Kidney (tissue), 11 donors: ENCODE results near the gene CEP170. TPM values are rescaled to one million over a fixed set of nuclear protein-coding genes. Genes with fewer than 3 reads are reported as not detected.
A peak's percentile ranks its signal among the peaks of the same experiment; 100 is the strongest.
"Not testable (repeated sequence)": the region's sequence is repeated elsewhere in the genome, so short reads cannot be mapped to it uniquely, and the experiment has no call there.

Source experiments
- DNase-seq, 5 donors: peaks; one replicate each; pipeline ENCODE4 v3.0.0-alpha.2; 2013 to 2020
- FAIRE-seq: peaks from 2 replicates; lab custom pipeline; 2012; peaks lifted over from hg19 to GRCh38; lab: Jason Lieb, UNC
- H3K27ac ChIP-seq, 2 donors: one replicate each; pipeline ENCODE4 v1.7.0; 2013; ENCODE audit warnings: low read depth in 2 of 2, low read length in 2 of 2, inconsistent platforms in 1 of 2
- H3K27me3 ChIP-seq: one replicate; pipeline ENCODE4 v1.7.1; 2013; ENCODE audit warnings: low read length, inconsistent platforms; ENCODE audit not compliant: control insufficient read depth, insufficient read depth
- H3K36me3 ChIP-seq, 3 donors: one replicate each; pipeline versions ENCODE4 v1.7.0 to v1.7.1; 2013; ENCODE audit warnings: low read length in 3 of 3, control low read depth in 1 of 3, inconsistent platforms in 1 of 3; ENCODE audit not compliant: insufficient read depth in 3 of 3, control insufficient read depth in 2 of 3
- H3K4me1 ChIP-seq, 3 donors: one replicate each; pipeline versions ENCODE4 v1.7.0 to v1.7.1; 2013; ENCODE audit warnings: low read length in 3 of 3, inconsistent platforms in 1 of 3, low read depth in 1 of 3; ENCODE audit not compliant: control insufficient read depth in 2 of 3, insufficient read depth in 2 of 3
- H3K4me3 ChIP-seq, 3 donors: one replicate each; pipeline versions ENCODE4 v1.7.0 to v1.8.1; 2013; ENCODE audit warnings: low read length in 3 of 3, control low read depth in 1 of 3, inconsistent platforms in 1 of 3
- H3K9ac ChIP-seq, 3 donors: one replicate each; pipeline versions ENCODE4 v1.7.0 to v1.7.1; 2013; ENCODE audit warnings: low read length in 3 of 3, control low read depth in 1 of 3, inconsistent platforms in 1 of 3
- H3K9me3 ChIP-seq, 3 donors: one replicate each; pipeline versions ENCODE4 v1.7.0 to v1.7.1; 2013; ENCODE audit warnings: low read length in 3 of 3, control low read depth in 1 of 3, inconsistent platforms in 1 of 3; ENCODE audit not compliant: control insufficient read depth in 2 of 3, insufficient read depth in 1 of 3
- intact Hi-C: fragments of 100-400 bp; cut with DNase I; formaldehyde crosslinking; loops from one replicate; pipeline ENCODE4 v1.11.1; 2022
- polyA plus RNA-seq: library from polyadenylated mRNA; stranded (reverse); fragments of 350-450 nt; fragmentation: Illumina TruSeq; extraction: RNeasy Lipid Tissue Mini Kit (QIAGEN cat#74804); gene quantifications from one replicate; pipeline ENCODE4 v1.2.3, GENCODE V29; 2014; ENCODE audit warnings: low read depth, low replicate concordance; ENCODE audit not compliant: insufficient read depth
- total RNA-seq: library from RNA; stranded (reverse); fragmentation: NEBNext Ultra II Directional; extraction: Animal tissue kit (Norgen Biotek cat#: 25700); gene quantifications from one replicate; pipeline ENCODE4 v1.2.1, GENCODE V29; 2021
- donor health status: control.
- donor health status: control.
- donor health status: DM: yes; HTN: yes; CAD: no.
- donor health status: Normal renal cell carcinoma (clear cell type).

The CEP170 gene
- total and polyA plus RNA-seq, 2 donors from 2014 or later, result 6.8 to 43.2 TPM

GRCh38 chr1:243173758-243174369 lies 81.2 kb downstream of the CEP170 start:
- H3K4me3 ChIP-seq, FAIRE-seq, H3K27ac ChIP-seq, H3K9ac ChIP-seq, intact Hi-C loops, H3K4me1 ChIP-seq, H3K9me3 ChIP-seq, H3K36me3 ChIP-seq, DNase-seq, H3K27me3 ChIP-seq: not testable (repeated sequence)

DNA sequence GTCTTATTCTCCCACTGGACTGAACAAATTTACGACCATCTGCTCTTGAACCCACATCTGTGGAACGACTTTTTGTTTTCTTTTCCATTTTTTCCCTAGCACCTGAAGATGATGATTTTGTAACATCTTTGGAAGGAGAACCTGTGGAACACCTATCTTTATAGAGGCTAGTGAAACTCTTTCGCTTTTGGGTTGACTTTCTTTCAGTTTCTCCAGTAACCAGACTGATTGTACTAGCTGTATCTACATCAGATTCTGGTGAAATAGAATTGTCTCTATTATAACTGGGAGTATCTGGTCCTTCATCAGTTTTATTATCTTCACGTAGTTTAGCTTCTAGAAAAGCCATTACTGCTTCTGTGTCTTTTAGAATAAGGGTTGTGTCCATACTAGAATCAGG lies 90.2 kb downstream of the CEP170 start:
- H3K27me3 ChIP-seq, DNase-seq, intact Hi-C loops, FAIRE-seq, H3K9ac ChIP-seq, H3K4me1 ChIP-seq, H3K9me3 ChIP-seq, H3K27ac ChIP-seq, H3K36me3 ChIP-seq, H3K4me3 ChIP-seq: not testable (repeated sequence)

- H3K9me3 ChIP-seq, intact Hi-C loops, H3K4me3 ChIP-seq, H3K4me1 ChIP-seq, FAIRE-seq, H3K27ac ChIP-seq, DNase-seq, H3K36me3 ChIP-seq, H3K27me3 ChIP-seq, H3K9ac ChIP-seq: not testable (repeated sequence)
Measured at GRCh38 chr1:243150906-243151305, 104.2 kb downstream of the CEP170 start.

GRCh38 chr1:243149120-243149519 lies 106.0 kb downstream of the CEP170 start:
- DNase-seq, H3K36me3 ChIP-seq, H3K9me3 ChIP-seq, H3K4me3 ChIP-seq, H3K4me1 ChIP-seq, FAIRE-seq, H3K9ac ChIP-seq, intact Hi-C loops, H3K27ac ChIP-seq, H3K27me3 ChIP-seq: not testable (repeated sequence)

GRCh38 chr1:243147351-243147750 lies 107.7 kb downstream of the CEP170 start:
- H3K9ac ChIP-seq, intact Hi-C loops, H3K27me3 ChIP-seq, H3K4me3 ChIP-seq, H3K36me3 ChIP-seq, H3K9me3 ChIP-seq, FAIRE-seq, H3K4me1 ChIP-seq, H3K27ac ChIP-seq, DNase-seq: not testable (repeated sequence)

GRCh38 chr1:243140498-243140897 lies 114.6 kb downstream of the CEP170 start:
- H3K27me3 ChIP-seq, intact Hi-C loops, DNase-seq, H3K4me1 ChIP-seq, H3K9me3 ChIP-seq, H3K4me3 ChIP-seq, H3K27ac ChIP-seq, H3K9ac ChIP-seq, H3K36me3 ChIP-seq: not testable (repeated sequence)
- peak; percentile 84 for FAIRE-seq

DNA sequence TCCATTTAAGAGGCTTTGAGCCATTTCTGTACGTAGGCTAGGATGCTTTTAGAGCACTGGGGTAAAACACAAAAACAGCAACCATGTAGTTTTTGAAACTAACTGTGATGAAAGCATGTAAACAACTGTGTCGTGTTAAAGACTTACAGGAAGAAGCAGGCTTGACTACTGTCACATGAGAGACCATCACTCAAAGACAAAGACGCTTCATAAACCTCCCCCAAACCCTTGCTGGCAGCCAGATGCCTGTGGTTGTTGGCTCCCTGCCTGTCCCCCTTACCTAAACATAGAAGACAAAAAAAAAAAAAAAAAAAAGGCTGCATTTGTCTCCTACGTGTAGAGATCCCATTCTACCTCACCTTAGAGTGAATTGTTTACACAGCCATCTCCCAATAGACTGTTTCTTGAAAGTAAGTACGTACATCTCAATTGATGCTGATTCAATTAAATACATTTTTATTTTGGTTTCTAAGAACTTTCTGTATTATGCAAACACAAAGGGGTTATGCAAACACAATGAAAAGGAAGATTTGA lies 132.1 kb downstream of the CEP170 start:
- peak in 2 of 5 donors; percentile 13 to 16 for DNase-seq
- H3K9me3 ChIP-seq, H3K27me3 ChIP-seq, H3K9ac ChIP-seq, intact Hi-C loops, FAIRE-seq, H3K36me3 ChIP-seq, H3K4me3 ChIP-seq, H3K4me1 ChIP-seq, H3K27ac ChIP-seq: not testable (repeated sequence)

DNA sequence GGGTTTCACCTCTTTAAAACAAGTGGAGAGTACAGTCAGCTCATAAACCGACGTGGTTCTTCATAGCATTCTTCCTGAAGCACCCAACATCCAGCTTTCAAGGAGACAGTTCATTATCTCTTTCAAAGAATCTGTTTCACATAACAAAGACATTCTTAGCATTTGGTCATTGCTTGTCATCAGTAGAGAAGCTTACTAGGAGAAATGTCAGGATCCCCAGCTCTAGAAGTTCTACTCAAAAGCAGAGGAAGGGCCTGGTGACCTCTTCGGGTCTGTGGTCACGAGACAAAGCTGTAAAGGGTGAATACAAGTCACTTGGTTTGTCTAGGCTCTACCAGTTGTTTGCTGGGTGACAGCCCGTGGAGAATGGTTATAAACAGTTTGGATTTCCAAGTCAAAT lies 133.1 kb downstream of the CEP170 start:
- FAIRE-seq, H3K36me3 ChIP-seq, H3K4me3 ChIP-seq, H3K27me3 ChIP-seq, DNase-seq, H3K27ac ChIP-seq, intact Hi-C loops, H3K9ac ChIP-seq, H3K4me1 ChIP-seq, H3K9me3 ChIP-seq: not testable (repeated sequence)
